ENCODE results near the gene SNRPA1.
A peak's percentile ranks its signal among the peaks of the same experiment; 100 is the strongest.

- TF ChIP-seq, protein P1, sequence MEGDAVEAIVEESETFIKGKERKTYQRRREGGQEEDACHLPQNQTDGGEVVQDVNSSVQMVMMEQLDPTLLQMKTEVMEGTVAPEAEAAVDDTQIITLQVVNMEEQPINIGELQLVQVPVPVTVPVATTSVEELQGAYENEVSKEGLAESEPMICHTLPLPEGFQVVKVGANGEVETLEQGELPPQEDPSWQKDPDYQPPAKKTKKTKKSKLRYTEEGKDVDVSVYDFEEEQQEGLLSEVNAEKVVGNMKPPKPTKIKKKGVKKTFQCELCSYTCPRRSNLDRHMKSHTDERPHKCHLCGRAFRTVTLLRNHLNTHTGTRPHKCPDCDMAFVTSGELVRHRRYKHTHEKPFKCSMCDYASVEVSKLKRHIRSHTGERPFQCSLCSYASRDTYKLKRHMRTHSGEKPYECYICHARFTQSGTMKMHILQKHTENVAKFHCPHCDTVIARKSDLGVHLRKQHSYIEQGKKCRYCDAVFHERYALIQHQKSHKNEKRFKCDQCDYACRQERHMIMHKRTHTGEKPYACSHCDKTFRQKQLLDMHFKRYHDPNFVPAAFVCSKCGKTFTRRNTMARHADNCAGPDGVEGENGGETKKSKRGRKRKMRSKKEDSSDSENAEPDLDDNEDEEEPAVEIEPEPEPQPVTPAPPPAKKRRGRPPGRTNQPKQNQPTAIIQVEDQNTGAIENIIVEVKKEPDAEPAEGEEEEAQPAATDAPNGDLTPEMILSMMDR (conservative IDR thresholded peaks at IDR 0.05), result peak; percentile 45
- TF ChIP-seq ZFX (IDR thresholded peaks at IDR 0.05), result no peak; the same call in 1 of the 2 replicates
Observed at GRCh38 chr15:101251830-101252820, 42.9 kb downstream of the SNRPA1 start, which contains the start of gene CHSY1.
